Subcutaneous adipose tissue (tissue), 4 donors: ENCODE results near the gene NPDC1. TPM values are rescaled to one million over a fixed set of nuclear protein-coding genes. Genes with fewer than 3 reads are reported as not detected.

Source experiments
- CTCF ChIP-seq: fragments of 450-650 bp; IDR thresholded peaks from one replicate; pipeline ENCODE4 v1.5.1; 2016; ENCODE audit warnings: low read depth, mild to moderate bottlenecking, control low read depth, antibody characterized with exemption, moderate library complexity
- total RNA-seq, 4 donors: library from RNA; depleted of rRNA; stranded (reverse); fragments of >200 nt; gene quantifications; one replicate each; pipeline ENCODE4 v1.1.0, GENCODE V29; 2016

Gene NPDC1
- total RNA-seq, 4 donors from 2014 or later, result 17.5 to 61.6 (median 29.8) TPM

- TF ChIP-seq CTCF, result no peak
Measured at GRCh38 chr9:137084526-137084925, 38.5 kb upstream of the NPDC1 start.

- TF ChIP-seq CTCF, result no peak
Measured at GRCh38 chr9:137083394-137084004, 37.5 kb upstream of the NPDC1 start.

- TF ChIP-seq CTCF, result no peak
Measured at GRCh38 chr9:137082925-137083290, 36.9 kb upstream of the NPDC1 start.

GRCh38 chr9:137082222-137082924 lies 36.4 kb upstream of the NPDC1 start:
- TF ChIP-seq CTCF, result no peak

- no peak for TF ChIP-seq CTCF
Measured at GRCh38 chr9:137080260-137081122, 34.5 kb upstream of the NPDC1 start.

GRCh38 chr9:137079401-137079787 lies 33.4 kb upstream of the NPDC1 start:
- no peak for TF ChIP-seq CTCF
